Stimulated activated naive CD4-positive, alpha-beta T cell (primary cell): ENCODE data around the gene CLCNKB.
"Not testable (repeated sequence)": the region's sequence is repeated elsewhere in the genome, so short reads cannot be mapped to it uniquely, and the experiment has no call there.

Source experiments
- DNase-seq, 6 experiments: peaks; one replicate each; lab custom pipeline; 2025; lab: John Stamatoyannopoulos, UW

CLCNKB gene

DNA sequence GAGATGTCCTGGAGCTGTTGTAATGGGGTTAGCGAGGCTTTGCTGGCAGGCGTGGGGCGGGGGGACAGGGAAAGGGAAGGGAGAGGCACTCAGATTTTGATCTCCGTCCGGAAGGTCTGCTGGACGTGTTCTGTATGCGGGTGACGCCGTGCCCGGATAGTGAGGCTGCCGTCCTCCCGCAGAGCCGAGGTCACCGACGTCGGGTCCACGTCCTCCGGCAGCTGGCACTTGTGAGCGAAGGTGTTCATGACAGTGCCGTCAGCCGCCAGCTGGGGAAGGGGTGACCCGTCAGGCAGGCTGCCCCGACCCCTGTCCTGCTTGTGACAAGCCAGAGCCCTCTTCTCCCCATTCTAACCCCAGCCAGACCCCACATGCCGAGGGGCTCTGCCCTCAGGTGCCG lies 28.1 kb upstream of the CLCNKB start:
- DNase-seq: no peak

DNA sequence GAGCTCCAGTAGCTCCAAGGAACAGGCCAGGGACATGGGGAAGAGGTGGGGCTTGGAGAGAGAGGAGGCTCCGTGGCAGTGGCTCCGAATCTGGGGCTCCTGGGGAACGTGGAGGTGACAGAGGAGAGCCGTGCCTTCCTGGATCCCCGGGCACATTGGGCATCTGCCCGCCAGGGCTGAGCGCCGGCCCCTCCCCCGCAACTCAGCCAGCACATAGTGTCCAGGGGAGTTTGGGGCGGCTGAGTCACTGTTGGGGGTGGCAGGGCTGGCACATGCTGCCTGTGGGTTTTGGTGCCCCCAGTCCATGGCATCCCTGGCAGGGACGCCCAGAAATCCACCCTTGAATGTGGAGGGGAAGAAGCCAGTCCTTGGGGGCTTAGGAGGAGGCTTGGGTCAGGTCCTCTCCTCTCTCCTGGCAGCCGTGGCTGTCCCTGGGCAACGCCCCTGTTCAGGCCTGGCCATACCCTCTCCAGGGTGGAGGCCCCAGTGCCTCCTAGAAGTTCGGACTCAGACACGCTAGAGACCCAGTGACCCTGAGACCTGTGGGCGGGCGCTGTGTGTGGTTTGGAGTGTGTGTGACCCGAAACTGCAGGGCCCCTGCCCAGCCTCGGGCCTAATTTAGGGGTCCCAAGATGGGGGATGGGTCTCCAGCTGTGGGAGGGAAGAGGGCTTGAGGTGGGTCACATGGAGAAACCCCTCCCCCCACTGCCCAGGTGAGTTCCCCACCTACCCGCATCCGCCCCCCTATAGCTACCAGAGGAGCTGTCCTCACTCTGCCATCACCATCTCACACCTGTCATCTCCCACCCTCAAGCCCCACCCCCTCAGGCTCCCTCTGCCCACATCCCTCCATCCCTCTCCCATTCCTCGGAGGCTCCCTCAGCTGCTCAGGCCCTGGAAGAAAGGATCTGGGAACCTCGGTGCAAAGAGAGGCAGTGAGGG lies 27.4 kb upstream of the CLCNKB start:
- DNase-seq: no peak

DNA sequence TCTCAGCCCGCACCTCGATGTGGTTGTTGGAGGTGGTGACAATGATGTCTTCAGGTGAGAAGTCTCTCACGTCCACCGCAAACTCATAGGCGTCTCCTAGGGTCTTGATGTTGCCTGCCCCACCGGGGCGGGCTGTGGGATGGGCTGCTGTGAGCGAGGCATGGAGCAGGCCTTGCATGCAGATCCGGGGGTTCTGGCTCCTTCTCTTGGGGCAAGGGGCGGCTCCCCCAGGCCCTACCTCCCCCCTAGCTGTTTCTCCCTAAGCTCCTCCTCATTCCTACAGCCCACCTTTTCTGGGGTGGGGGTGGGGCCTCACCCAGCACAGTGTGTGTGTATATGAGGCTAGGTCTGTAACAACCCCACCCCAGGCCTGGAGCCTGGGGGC lies 26.5 kb upstream of the CLCNKB start:
- no peak for DNase-seq

DNA sequence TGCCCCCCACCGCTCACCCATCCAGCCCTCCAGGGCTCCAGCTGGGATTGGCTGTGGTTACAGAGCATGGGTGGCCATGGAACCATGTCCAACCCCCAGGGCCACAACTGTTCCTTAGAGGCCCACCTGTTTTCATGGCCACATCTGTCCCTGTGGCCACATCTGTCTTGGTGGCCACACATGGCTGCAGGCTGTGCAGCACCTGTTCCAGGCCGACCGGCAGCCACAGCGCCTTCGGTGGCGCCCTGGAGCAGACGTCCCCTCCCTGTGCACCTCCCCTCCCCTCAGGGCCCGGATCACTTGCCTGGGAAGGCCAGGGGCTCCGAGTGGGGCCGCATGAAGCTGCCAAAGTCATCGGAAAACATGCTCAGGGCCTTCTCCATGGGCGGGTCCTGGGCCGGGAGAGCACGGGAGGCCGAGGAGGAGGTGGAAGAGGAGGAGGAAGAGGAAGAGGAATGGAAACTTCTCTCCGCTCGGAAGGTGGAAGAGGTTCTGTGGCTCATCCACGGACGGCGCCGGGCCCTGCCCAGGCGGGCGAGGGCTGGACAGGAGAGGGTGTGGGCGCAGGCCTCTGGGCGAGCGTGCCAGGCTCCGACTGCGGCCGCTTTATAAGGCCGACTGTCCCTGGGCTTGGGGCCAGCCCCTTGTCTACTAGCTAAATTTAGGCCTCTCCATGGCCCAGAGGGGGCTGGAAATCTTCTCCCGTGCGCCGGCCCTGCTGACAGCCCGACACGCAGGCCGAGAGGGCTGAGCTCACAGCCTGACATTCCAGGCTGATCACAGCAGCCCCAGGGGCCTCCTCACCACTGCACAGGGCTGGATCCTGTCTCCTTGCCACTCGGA lies 25.9 kb upstream of the CLCNKB start, which contains the start of gene HSPB7:
Gene HSPB7 (minus strand): TSS at position 583 of the 843 bp plus-strand sequence. CDS start 80 bp downstream, at position 503.
- no peak for DNase-seq

DNA sequence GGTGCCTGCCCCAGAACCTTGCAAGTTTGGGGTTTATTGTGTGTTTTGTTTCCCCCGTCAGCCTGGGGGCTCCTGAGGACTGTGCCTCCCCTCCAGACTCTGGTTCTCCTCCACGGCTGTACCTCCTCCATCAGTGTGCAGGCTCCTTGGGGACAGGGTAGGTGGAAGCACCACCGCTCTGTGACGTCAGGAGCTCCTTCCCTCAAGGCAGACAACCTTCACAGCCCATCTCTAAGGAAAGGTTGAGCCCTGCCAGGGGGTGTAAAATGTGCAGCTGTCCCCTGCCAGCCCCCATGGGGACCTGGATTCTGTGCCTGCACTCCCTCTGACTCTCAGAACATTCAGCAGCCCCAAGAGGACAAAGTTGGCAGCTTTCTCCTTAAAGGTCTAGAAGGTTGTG lies 25.3 kb upstream of the CLCNKB start:
- no peak for DNase-seq

DNA sequence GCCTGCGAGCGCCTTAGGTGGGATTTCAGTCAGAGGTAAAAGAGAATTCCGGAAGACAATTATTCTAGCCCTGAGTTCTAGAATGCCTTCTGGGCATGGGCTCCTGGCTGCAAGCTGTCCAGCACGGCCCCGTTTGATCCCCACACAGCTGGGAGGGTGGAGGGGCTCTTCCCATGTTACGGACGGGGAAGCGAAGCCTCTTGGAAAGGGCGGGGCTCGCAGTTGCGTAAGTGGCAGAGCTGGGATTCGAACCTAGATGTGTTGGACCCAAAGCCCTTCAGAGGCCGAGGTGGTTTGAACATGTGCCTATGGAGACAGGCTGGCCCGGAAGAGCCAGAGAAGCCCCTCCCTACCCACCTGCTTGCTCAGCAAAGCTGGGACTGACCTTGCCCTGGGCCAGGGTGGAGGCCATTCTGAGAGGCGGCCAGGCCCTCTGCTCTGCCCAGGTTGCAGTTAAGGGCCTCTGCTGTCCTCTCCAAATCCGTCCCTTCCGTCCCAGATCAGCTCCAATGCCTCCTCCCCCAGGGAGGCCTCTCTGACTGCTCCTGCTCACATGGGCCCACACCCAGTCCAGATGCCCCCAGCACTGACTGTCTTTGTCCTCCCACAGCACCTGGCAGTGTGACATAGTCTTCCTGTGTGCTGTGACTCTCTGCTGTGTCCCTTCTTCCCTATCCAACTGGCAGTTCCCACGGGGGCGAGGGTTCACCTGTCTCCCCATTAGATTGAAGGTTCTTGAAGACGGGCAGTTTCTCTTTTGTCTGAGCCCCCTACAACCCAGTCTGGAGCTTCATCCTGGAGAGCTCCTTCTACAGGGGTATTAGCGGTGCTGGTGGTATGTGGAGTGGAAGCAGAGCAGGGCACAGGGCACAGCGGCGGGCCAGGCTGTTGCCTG lies 24.6 kb upstream of the CLCNKB start:
- no peak for DNase-seq

DNA sequence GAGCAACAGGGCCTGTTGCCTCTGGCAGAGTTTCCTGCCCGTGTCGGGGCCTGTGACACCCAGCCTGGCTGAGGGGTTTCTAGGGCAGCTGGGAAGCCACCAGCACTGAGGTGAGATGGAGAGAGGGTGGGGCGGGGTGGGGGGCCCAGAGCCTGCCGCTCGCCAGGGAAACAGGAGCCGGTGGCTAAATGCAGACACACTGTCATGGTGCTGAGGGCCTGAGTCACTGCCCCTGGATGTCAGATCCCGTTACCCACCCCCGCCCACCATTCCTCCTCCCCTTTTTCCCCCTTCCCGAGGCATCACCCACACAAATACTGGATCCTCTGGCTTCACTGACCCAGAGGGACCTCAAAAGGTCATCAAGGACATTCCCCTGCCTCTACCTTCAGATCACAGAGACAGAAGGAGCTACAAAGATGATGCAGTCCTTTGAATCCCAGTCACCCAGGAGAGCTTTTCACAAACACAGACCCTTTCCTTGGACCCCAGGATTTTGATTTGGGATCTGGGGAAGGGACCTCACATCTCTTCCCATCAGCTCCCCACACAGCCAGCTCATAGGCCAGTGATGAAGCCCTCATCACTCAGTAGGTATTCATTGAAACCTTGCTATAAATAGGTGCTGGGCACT lies 23.8 kb upstream of the CLCNKB start:
- DNase-seq: no peak

DNA sequence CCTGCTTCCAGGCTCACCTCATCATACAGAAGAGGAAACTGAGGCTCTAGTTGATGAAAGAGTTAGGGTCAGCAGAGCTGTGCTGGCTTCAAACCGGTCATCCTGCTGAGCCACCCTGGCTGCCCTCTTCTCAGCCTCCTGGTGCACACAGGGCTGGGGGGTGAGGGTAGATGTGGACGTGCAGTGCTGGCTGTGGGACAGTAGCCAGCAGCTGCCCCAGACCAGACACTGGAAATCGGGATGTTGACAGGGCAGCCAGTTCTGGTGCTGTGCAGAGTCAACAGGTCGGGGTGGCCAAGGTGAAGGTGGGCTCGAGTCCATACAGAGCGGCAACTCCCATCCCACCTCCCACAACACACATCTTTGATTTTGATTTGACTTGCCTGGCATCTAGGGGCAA lies 23.3 kb upstream of the CLCNKB start:
- no peak for DNase-seq

DNA sequence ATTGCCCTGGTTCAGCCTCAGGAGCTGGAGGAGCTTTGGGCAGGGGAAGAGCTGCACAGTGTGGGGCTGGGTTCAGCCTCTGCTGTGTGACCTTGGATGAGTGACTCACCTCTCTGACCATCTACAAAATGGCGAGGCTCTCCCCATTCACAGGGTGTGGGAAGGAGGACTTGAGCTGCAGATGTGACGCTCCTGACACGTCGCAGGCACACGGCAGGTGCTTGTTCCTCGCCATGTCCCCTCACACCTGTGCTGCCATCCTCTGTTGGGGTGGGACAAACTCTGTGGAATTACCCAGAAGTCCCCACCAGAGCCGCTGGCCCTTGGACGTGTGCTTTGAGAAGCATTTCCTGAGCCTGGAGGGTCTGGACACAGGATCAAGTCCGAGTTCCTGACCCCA lies 22.7 kb upstream of the CLCNKB start:
- DNase-seq: not testable (repeated sequence)

DNA sequence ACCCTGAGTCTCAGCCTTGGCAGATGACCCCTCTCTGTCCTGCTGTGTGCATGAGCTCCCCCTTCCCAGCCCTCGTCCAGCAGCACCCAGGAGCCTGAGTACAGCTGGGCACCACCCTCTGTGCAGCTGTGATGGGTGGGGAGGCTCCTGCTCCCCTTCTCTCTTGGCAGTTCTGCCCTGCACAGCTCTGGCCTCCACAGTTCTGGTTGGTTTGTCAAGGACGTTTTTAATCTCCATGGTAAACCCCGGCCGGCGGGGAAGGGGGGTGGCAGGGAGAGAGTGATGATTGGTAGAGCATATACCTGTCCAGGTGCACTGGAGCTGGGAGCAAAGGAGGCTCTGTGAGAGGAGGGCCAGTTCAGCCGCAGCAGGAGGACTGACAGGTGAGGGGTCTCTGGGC lies 21.9 kb upstream of the CLCNKB start, which contains the start of gene CLCNKA:
Gene CLCNKA (plus strand): TSS at position 356 of the 400 bp plus-strand sequence. CDS start 584 bp downstream, outside the sequence.
- DNase-seq: no peak

DNA sequence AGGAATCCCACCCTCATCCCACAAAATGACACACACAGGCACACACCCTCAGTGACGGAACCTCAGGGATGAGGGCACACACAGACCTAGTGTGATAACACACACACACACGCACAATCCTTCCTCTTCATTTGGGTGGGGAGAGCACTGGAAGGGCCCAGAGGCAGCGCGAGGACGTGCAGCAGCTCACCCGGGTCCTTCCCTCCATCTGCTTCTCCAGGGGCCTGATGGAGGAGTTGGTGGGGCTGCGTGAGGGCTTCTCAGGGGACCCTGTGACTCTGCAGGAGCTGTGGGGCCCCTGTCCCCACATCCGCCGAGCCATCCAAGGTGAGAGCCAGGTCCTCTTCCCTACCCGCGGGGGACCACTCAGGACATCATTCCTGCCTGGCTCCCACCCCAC lies 21.2 kb upstream of the CLCNKB start:
- DNase-seq: no peak

DNA sequence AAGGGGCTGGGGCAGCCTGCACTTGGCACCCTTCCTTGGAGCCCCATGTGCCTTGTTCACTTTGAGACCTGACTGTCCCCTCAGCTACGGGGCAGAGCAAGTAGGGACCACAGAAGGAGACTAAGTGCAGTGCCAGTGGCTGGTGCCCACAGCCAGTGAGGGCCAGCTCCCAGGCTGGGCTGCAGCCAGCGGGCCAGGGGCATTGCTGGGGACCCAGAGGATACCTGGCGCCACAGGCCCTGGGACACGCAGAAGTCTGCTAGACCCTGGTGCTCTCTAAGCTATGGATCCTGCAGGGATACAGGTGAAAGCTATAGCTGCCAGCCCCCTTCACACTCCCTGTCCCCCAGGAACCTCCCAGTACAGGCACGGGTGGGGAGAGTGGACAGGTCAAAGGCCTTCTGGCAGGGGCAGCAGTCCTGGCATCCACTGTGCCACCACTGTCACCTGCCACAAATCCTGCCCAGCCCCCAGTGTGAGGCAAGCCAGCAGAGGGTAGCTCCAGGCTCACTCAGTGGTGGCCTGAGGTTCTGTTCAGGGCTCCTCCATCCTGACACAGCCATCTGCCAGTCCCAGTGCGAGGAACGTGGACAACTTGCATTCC lies 20.4 kb upstream of the CLCNKB start:
- no peak for DNase-seq

DNA sequence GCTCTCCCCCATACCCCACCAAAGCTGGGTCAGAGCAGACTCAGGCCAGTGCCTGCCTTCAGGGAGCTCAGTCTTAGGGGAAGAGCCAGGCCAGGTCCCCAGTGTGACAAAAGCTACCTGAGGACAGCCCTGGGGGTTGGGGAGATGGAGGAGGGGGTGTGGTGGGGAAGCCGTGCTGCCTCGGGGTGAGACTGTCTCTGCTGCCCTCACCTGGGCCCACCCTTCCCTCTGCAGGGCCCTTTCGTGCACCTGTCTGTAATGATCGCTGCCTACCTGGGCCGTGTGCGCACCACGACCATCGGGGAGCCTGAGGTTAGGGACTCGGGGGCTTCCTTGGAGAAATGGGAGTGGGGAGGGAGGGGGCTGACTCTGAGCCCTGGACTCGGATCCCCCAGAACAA lies 17.3 kb upstream of the CLCNKB start:
- not testable (repeated sequence) for DNase-seq

DNA sequence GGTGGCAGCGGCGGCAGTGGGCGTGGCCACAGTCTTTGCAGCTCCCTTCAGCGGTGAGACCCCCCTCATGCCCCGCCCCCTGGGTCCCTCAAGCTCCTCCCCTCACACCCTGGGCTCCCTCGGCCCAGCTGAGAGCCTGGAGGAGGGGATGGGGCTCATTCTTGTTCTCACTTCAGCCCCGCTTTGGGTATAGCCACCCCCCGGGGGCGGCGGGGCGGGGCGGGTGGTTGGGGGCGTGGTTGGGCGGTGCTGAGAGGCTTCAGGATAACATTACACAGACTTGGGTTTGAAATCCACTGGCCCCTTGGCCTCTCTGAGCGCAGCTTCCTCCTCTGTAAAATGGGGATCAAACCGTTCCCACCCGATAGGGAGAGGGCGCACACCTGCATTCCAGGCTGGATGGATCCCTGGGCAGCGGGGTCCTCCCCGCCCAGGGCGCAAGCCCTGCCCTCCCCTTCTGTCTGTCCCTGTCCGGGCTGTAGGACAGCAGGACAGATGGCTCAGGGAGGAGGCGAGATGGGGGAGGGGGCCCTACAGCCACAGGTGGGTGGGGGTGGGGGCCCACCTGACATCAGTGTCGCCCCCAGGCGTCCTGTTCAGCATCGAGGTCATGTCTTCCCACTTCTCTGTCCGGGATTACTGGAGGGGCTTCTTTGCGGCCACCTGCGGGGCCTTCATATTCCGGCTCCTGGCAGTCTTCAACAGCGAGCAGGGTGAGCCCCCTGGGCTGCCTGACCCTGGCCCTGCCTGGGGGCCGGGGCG lies 16.7 kb upstream of the CLCNKB start:
- peak in 5 of 6 experiments; percentile 13 to 55 (median 33) for DNase-seq

DNA sequence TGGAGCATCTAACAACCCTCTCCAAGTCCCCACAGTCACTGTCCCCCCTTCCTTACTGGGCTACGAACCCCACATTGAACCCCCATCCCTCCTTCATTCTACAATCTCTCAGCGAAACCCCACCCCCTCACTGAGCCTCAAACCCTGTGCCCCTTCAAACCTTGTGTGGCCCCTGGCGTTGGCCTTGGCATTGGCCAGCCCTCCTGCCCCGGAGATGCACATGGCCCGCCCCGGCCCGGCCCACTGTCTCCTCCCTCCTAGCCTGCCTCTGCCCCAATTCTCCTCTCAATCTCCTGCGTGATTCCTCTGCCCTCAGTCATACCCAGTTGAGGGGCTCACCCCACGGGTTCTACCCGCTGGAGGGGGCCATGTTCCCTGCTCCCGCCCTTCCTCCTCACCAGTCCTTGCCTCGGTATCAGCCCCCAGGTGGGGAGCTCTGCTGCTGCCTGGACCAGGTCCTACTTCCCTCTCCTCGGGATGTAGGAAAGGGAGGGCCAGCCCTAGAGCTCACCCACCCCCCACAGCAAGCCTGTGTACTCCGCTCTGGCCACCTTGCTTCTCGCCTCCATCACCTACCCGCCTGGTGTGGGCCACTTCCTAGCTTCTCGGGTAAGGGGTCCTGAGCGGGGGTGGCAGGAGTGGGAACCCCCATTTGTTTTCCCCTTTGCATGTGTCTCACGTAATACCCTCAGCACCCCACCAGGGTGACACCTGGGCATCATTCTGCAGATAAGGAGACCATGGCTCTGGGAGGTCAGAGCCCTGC lies 15.2 kb upstream of the CLCNKB start:
- DNase-seq: no peak

DNA sequence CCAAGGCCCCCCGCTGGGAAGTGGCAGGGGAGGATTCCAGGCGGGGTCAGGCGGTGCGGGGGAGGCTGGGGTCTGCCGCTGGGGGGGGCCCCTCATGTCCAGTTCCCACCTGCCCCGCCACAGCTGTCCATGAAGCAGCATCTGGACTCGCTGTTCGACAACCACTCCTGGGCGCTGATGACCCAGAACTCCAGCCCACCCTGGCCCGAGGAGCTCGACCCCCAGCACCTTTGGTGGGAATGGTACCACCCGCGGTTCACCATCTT lies 14.6 kb upstream of the CLCNKB start:
- not testable (repeated sequence) for DNase-seq

DNA sequence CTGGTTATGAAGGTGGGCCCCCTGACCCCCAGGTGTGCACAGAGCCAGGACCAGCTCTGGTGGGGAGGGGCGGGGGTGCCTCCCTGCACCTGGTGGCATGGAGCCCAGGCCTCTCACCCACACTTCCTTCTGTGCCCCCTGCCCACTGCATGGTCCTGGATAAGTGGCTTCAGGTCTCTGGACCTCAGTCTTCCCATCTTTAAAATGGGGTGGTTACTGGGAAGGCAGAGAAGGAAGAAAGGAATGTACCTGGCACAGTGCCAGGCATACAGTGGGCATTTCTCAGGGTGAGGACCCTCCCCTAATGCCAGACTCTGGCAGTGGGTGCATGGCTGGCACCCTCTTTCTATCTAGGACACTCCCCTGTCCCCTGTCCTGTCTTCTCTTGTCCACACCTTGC lies 14.3 kb upstream of the CLCNKB start:
- no peak for DNase-seq

DNA sequence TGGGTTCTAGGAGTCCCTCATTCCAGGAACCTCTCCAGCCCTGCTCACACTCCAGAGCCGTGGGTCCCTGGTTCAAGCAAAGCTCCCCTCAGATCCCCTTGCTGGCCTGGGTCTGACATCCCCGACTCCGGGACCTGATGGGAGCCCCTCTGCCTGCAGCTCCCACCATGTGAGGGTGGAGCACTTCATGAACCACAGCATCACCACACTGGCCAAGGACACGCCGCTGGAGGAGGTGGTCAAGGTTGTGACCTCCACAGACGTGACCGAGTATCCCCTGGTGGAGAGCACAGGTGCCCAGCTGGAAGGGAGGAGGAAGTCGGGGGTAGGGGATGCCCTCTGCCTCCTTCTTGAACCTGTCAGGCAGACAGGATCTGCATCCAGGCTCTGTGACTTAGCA lies 12.0 kb upstream of the CLCNKB start:
- no peak for DNase-seq

DNA sequence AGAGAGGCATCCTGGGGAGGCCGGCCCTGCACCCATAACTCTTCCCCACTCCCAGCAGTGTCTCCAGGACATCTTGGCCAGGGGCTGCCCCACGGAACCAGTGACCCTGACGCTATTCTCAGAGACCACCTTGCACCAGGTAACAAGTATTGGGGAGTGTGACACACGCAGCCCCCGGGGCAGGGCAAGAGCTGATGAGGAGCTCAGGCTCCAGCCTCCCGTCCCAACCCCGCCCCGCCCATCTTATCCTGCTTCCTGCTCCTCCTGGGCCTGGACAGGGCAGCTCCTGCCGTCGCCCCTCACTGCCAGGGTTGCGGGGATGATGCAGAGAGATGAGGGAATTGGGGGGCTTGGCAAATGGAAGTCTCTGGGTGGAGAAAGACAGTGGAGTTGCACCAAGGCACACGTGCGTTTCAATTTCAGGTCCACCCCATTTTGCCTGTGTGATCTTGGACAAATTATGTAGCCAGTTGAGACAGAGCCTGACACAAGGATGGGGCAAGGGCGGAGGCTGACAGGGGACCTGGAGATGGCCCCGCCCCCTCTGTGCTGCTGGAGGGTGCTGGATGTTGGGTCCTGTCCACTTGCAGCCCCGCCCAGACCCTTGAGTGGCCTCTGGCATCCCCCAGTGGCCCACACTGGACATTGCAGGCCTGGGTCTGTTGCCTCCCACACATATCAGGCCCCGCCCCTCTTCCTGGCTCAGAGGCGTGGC lies 11.0 kb upstream of the CLCNKB start:
- peak in 2 of 6 experiments; percentile 17 to 19 for DNase-seq
